Activated CD8-positive, alpha-beta memory T cell treated with anti-CD3 and anti-CD28 coated beads for 36 hours (primary cell): Measurements from ENCODE around the gene OPN4. TPM values are rescaled to one million over a fixed set of nuclear protein-coding genes. Genes with fewer than 3 reads are reported as not detected.

ENCODE experiments used
- CTCF ChIA-PET: fragments of 350-600 bp; sonication (Branson Sonifier 250); formaldehyde crosslinking; loops from one replicate; lab custom pipeline; 2021; ENCODE audit warnings: antibody characterized with exemption; lab: Charles Lee
- POLR2A ChIA-PET: fragments of 350-600 bp; sonication (Branson Sonifier 250); formaldehyde crosslinking; loops from one replicate; lab custom pipeline; 2021; ENCODE audit warnings: antibody characterized with exemption; lab: Charles Lee
- total RNA-seq, 2 experiments: library from RNA; stranded (reverse); gene quantifications; one replicate each; pipeline ENCODE4 v1.2.3, GENCODE V29; 2021

The OPN4 gene
- total RNA-seq, 2 experiments from 2014 or later = not detected

DNA sequence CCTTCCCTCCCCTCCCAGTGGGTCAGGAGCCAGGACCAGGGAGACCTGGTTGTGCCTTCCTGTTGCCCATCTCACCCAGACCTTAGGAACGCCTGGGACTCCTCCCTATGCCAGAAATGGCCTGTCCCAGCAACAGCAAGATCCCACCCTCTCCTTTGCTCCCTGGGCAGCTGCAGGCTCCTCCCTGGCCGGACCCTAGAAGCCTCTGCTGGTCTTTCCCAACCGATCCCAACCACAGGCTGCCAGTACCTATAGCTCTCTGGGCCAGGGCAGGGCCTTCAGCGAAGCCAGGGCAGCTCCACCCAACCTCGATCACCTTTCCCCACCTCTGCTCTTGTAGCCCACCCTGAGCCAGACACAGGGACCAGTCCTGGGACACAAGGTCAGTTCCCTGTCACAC, 35.9 kb downstream of the OPN4 start:
- CTCF ChIA-PET = no interaction called here
- POLR2A ChIA-PET = no interaction called here

DNA sequence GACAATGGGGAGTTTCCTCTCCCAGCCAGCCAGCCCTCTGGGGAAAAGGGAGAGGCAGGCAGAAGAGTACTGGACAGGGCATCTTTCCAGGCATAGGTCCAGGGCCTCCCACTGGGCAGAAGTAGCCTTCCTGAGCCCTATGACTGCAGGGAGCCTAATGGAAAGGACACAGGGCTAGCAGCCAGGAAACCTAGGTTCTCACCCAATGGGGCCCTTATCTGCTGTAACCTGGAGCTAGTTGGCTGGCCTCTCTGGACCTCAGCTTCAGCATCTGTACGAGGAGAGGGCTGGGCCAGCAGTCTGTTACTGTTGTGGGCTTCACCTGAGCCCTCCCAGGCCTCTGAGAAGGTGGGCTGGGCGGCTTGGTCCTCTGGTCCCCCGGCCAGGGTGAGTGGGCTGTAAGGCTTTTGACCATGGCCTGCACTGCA, 36.3 kb downstream of the OPN4 start:
- POLR2A ChIA-PET = no interaction called here
- CTCF ChIA-PET = no interaction called here

DNA sequence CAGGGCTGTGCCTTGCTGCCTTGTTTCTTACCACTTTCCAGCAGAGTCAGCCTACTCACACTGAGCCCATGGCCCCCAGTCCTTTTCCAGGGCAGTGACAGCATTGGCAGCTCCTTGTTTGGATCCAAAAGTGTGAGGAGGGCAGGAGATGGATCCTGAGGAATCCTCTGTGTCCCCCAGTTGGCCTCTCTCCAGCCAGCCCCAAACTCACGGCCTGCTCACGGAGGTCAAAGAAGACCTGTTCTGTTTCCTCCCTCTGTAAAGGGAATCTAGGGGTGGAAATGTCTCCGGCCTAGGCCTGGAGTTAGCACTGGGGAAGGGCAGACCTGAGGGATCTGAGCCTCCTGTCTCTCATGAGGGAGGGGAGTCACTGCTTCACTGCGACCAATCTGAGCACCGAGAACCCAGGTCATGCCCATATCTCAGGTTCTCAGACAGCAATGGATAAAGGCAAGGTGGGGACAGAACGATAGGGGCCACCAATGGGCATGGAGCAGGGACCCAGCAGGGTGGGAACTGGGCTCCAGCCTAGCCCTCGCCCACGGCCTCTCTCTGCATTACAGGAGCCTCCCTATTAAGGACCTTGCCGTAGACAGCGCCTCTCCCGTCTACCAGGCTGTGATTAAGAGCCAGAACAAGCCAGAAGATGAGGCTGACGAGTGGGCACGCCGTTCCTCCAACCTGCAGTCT, 37.1 kb downstream of the OPN4 start:
- ChIA-PET POLR2A (no interaction called here), CTCF (no interaction called here)

DNA sequence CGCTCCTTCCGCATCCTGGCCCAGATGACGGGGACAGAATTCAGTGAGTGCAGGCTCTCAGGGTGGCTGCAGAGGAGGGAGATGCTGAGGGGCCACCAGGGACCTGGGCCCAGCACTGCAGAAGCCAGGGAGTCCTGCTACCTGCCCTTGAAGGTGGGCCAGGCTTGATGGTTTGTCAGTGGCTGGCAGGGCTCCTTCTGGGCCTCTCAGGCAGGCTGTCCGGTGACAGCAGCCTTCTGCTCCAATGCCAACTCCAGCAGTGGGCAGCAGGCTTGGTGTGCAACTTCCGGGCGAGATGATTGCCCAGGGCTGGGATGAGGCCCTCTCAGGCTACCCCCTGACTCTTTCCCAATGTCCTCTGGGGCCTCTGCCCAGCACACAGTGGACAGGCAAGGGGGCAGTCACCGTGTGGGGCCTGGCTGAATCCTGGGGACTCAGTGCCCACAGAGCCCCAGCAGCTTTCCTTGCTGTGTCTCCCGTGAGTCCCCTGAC, 37.7 kb downstream of the OPN4 start:
- POLR2A ChIA-PET = no interaction called here
- CTCF ChIA-PET = no interaction called here

DNA sequence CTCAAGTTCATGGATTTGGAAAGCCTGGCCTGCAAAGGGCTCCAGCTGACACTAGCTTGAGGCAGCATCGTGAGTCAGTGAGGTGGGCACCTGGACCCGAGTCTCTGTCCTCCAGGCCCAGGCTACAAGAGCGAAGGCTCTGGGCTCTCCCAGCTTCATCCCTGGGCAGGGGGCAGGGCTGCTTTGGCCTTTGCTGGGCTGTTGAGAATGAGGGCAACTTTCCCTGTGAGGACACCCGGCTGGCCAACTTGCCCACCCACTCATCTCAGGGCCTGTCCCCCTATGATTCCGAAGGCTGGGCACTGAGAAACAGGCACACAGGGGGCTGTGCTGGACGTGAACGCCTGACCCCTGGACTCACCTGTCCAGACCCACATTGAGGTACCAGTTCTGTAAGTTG, 38.3 kb downstream of the OPN4 start:
- CTCF ChIA-PET = interaction anchor here (1.2 kb wide), 1 partner anchor 8 kb away, joined by 3 read pairs; no protein-coding TSS in a partner anchor
- POLR2A ChIA-PET = no interaction called here

DNA sequence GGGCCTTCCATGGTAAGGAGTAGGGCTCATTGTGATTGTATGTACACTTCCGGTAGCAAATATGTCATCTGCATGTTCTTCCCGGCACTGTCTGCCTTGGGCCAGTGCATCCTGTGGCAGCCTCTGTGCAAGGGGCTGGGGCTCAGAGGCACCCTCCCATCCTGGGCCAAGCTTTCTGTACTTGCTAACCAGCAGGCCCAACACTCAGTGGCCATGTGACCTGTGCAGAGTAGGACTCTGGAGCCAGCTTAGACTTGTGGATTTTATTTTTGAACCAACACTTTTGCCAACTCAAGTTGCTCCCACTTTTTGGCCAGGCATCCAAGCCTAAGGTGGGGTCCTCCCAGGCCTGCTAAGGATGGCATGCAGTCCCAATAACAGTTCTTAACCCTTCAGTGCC, 38.9 kb downstream of the OPN4 start:
- CTCF ChIA-PET = interaction anchor here (0.7 to 2.0 kb wide), 4 partner anchors 9 to 275 kb away, joined by 3 to 4 read pairs (median 3); partner anchors contain the start of gene ADIRF
- POLR2A ChIA-PET = no interaction called here

DNA sequence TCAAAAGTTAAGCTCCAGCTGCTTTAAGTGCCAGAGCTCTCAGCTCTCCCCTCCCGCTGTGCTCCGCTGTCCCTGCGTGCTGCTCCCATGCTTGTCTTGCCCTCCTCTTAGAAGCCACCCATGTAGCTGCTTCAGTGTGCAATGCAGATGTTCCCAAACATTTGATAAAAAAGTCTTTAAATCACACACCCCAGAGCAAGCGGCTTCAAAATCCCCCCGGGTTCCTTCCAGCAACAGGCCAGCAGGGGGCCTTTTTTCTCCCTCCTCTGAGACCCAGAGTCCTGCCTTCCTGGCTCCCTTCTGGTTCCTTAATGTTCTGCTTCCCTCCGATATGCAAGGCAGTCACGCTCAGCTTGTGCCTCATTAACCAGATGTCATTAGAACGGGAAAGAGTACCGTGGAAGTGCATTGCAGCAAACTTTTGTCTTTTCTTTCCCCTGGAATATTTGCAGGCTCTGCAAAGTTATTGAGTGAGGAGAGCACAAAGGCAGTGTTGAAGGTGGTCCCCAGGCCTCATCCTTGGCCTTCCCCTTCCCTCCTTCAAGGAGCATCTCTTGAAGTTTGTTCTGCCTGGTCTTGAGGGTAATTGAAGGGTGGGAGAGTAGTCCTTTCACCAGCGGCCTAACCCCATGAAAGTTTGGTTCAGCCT, 39.5 kb downstream of the OPN4 start:
- ChIA-PET POLR2A (no interaction called here), CTCF (interaction anchor here (0.7 to 2.0 kb wide), 4 partner anchors 9 to 274 kb away, joined by 3 to 4 read pairs (median 3); partner anchors contain the start of gene ADIRF)

DNA sequence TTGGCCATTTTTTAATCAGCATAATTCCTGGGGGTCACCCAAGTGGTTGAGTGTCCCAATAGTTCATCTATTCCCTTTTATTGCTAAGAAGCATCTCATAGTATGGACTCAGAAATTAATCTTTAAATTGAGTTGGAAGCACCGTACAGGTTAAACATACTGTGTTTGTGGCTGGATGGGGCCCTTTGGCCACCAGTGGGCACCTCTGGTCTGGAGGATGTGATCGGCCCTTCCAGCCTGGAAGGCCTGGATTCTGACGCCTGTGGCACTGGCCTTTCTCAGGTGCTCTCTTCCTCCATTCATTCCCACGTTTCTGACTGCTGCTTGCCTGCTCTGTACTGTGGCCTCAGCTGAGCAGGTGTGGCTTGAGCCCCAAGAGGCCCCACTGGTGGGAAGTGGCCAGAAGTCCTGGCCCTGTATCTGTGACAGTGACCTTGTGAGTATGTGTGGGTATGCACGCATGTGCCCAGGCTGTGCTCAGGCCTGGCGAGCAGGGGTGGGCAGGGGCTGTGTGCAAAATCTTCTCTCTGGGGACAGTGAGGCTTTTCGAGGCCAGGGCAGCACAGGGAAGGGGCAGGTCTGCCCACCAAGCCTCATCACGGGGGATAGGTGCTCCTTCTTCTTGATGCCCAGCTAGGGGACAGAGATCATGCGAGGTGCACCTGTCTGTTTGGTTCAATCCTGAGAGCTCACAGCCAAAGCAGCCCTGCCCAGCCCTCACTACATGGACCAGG, 44.0 kb downstream of the OPN4 start:
- ChIA-PET CTCF (no interaction called here), POLR2A (no interaction called here)

DNA sequence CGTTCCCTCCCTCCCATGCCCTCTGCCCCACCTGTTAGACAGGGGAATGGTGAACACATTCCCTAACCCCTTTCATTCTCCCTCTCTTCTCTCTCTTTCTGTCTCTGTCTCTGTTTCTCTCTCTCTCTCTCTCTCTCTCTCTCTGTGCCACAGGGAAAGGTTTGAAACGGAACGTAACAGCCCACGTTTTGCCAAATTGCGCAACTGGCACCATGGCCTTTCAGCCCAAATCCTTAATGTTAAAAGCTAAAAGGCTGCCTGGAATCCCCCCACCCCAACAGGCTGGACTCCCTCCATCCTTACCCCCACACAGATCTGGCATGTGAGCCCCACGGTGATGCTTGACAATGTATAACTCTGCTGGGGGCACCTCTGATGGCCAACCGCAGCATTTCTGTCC, 44.8 kb downstream of the OPN4 start:
- CTCF ChIA-PET = interaction anchor here (0.9 kb wide), 1 partner anchor 10 kb away, joined by 3 read pairs; no protein-coding TSS in a partner anchor
- POLR2A ChIA-PET = interaction anchor here (0.5 kb wide), 1 partner anchor 194 kb away, joined by 5 read pairs; no protein-coding TSS in a partner anchor

DNA sequence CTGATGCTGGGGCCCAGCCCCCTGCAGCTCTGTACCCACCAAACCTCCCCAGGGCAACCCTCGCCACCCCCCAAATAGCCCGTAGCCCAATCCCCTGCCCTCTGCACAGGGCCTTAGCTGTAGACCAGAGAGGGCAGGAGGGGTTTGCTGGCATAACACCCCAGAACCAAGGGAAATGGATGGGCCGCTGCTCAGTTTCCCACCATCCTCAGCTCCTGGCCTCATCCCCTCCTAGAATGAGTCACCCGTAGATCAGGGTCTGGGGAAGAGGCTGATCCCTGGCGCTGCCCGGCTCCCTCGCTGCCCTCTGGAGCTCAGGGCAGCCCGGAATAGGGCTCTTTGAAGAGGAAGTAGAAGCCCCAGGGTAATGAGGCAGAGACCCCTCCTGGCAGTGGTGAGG, 45.2 kb downstream of the OPN4 start:
- POLR2A ChIA-PET = interaction anchor here (0.5 kb wide), 1 partner anchor 193 kb away, joined by 5 read pairs; no protein-coding TSS in a partner anchor
- CTCF ChIA-PET = interaction anchor here (0.9 kb wide), 1 partner anchor 10 kb away, joined by 3 read pairs; no protein-coding TSS in a partner anchor

DNA sequence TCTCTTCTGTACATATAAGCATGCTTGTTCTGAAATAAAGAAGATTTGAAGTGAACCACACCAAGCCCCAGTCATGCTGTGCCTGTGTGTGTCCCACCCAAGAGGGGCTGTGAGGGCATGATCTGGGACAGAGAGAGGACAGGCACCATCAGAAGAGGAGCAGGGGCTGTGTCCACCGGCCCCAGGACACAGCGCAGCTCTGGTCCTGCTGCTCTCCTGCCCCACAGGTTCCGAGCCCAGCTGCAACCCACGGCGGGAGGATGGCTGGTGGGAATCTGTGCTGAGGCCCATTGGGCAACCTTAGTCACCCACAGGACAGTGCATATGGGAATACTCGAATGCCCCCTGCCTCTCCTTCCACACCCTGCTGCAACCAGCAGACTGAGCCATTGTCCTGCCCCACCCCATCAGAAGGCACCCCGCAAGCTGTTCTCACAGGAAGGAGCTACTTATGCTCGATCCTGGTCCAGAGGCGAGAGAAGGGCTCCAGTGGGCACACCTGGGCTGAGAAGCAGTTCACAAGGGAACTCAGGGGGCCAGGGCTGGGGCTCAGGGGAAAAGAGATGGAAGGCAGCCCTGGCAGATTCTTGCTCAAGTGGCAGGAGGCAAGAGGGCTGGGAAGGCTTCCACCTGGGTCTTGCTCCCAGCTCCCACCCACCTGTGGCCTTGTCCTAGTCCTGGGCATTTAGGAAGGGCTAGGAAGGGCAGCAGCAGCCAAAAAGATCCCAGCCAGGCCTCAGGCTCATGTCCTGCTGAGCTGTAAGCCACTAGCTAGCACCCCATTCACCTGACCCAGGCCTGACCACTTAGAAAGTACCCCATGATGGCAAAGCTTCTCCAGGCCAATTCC, 45.9 kb downstream of the OPN4 start:
- ChIA-PET POLR2A (interaction anchor here (0.6 kb wide), 1 partner anchor 352 kb away, joined by 5 read pairs; no protein-coding TSS in a partner anchor), CTCF (interaction anchor here (0.5 to 0.9 kb wide), 3 partner anchors 9 to 58 kb away, joined by 3 read pairs; no protein-coding TSS in a partner anchor)

DNA sequence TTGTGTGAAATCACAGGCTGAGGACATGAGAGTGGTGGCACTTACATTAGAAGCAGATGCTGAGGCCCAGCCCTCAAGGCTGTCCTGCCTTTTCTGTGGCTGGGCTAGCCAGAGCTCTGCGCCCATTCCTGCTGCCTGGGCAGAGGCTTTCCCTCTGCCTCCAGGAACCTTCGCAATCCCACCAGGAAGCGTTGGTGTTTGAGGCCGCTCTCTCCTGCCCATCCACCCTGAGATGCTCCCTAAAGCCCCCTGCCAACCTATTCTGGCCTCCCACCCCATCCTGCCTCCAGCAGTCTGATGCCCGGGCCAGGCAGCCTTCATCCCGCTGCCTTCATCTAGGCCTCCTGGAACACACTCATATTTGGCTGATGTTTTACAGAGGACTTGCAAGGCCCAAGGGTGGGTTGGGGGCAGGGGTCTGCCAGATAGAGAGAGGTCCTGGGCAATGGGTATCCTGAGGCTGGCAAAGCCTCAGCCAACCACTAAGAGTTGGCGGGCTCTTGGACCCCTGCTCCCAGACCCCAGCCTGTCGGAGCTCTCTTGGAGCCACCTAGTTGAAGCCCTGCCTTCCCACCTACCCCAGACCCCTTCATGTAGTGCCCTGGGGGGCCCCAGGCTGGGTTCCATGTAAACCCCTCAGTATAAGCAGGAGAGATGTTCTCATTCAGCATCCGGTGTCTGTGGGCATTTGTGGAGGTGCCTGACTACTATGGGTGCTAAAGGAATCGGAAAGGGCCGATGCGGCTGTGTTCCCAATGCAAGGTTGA, 46.7 kb downstream of the OPN4 start:
- ChIA-PET POLR2A (interaction anchor here (0.6 kb wide), 1 partner anchor 351 kb away, joined by 5 read pairs; no protein-coding TSS in a partner anchor), CTCF (no interaction called here)

DNA sequence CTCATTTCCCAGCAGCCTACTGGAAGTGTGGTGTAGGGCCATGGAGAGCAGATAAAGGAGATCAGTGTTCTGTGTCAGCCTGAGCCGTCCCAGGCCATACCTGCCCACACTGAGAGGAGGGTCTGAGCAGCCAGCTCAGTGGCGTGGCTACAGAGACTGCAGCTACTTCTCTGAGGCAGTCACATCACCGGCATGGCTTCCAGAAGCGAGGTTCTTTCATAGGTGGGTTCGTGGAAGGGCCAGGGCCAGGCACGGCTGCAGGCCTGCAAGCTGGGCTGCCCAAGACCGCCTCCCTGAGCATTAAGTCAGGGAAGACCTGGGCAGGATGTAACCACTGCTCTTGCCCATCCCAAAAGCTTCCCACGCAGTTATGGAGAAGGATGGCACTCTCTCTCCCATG, 48.8 kb downstream of the OPN4 start:
- POLR2A ChIA-PET = no interaction called here
- CTCF ChIA-PET = no interaction called here

DNA sequence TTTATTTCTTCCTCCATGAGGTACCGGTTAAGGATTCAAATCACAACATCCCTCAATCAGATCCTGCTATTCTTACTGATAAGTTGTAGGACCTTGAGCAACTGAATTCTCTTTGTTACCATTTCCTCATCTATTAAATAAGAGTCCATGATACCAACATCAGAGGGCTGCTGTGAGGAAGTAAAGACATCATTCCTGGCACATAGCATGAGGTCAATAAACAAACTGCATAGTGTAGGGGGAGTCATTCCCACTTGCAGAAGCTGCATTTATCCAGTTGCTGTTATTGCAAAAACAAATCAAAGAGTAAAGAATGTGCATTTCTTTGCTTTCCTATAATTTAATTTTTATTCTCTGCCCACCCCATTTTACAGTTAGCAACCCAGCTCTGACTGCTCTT, 50.8 kb downstream of the OPN4 start:
- ChIA-PET CTCF (no interaction called here), POLR2A (no interaction called here)

DNA sequence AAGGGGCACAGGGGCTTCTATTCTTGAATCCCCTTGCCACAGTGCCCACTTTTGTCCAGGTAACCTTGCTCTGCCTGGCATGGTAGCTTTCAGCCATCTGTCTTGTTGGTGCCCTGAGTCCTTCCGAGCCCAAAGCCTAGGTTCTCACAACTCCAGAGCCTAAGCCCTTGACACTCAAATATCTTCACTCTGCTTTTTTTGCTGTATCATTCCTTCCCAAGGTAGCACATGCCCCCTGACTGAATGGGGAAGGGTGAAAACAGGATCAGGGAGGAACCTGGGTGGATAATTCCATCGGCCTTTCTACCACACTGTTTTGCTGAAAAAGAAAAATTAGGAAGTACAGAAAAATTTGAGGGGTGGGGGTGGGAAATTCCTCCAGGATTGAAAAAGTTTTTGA, 51.6 kb downstream of the OPN4 start:
- ChIA-PET CTCF (no interaction called here), POLR2A (no interaction called here)

DNA sequence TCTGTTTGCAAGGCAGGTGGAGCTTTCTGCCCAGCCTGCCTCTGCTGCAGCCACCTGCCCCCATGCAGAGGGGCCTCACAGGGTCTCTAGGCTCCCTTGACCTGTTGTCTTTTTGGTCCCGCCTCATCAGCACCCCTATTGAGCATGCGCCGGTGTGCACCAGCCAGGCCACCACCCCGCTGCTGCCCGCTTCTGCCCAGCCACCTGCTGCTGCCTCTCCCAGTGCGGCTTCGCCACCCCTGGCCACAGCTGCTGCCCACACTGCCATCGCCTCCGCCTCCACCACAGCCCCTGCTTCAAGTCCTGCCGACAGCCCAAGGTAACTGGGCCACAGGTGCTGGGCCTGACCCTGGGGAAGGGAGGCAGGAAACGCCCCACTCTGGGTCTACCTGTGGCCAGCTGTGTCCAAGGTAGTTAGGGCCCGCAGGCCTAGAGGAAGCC, 52.1 kb downstream of the OPN4 start:
- ChIA-PET CTCF (no interaction called here), POLR2A (no interaction called here)

DNA sequence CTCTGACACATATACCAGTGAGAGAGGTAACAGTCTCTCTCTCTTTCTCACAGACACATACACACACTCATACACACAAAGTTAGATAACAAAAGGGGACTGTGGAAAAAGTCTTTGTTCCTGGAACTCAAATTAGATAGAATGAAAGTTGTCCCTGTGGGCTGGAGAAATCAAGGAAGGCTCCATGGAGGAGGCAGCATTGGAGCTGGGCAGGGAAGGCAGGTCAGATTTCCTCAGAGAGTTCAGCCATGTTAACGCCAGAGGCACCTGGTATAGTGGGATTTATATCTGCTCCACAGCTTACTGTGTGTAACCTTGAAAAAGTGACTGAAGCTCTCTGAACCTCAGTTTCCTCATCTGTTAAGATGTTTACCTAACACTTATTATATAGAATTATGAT, 52.6 kb downstream of the OPN4 start:
- CTCF ChIA-PET = no interaction called here

DNA sequence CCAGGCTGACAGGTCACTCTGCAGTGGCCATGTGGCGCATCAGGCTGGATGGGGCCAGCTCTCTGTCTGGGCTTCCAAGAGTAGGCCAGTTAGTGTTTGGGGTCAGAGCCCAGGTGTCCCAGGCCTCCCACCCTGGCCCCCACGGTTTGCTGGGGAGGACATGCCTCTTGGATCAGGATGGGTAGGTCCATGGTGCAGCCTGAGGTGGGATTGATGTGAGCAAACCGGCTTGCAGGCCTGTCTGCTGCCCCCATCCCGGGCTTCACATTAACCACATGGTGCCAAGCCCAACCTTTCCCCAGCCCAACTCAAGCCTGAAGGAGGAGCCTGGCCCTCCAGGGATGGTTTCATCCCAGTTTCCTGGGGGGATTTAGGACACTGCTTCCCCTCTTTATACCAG, 53.2 kb downstream of the OPN4 start:
- CTCF ChIA-PET = interaction anchor here (1.3 kb wide), 1 partner anchor 19 kb away, joined by 4 read pairs; no protein-coding TSS in a partner anchor
- POLR2A ChIA-PET = no interaction called here

More for the DNA sequence above, 52.6 kb downstream of the OPN4 start:
- POLR2A ChIA-PET = no interaction called here
